Activated CD4-positive, CD25-positive, alpha-beta regulatory T cell (primary cell): Measurements from ENCODE around the gene RPL10A.
"Not testable (repeated sequence)": the region's sequence is repeated elsewhere in the genome, so short reads cannot be mapped to it uniquely, and the experiment has no call there.

Experiments
- DNase-seq, 4 experiments: peaks; one replicate each; lab custom pipeline; 2025; lab: John Stamatoyannopoulos, UW

Gene RPL10A

DNA sequence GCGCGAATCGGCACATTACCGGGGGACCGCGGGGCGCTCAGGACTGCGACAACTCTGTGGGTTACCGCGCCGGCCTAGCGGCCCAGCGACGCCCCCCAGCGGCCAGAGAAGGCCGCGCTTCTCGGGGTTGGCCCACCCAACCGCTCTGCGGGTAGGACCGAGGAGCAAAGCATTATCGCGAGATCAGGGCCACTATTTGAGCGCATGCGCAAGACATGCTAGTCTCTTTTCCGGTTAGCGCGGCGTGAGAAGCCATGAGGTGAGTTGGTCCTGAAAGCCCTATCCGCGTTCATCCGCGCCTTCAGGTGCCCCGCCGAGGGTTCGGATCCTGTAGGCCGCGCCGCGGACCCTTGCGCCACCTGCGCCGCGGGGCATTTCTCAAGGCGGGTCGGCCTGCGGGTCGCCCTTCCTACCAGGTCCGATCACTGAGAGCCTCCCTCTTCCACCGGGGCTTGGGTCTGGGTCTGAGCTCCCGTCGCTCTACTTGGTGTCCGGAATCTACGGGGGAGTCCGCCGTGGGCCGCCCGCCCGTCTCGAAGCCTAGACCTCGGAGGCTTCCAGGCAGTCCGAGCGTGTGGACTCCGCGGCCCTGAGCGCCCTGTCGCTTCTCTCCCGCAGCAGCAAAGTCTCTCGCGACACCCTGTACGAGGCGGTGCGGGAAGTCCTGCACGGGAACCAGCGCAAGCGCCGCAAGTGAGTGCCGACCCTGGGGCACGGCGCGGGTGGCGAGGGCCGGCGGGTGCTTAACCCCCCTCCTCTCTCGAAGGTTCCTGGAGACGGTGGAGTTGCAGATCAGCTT is at the start of gene RPL10A:
RPL10A (plus strand) TSS at position 221 of the 799 bp plus-strand sequence; CDS start at position 255, 34 bp downstream.
- peak; percentile 89 to 93 (median 92) for DNase-seq

DNA sequence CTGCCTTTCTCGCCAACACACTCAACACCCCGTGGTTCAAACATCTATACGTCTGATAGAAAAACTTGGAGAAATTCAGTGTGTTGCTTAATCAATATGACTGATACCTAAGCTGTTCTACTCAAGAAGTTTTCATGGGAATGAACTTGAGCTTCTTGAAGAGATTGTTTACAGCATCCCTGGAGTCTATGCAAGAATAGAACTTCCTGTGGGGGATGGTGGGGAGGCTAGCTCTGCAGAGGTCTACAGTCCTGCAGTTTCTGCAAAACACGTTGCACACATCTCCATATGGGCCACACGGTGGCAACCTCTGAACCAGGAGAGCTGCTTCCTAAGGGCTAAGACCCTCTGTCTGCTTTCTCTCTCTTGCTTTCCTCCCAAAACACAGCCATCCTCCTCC is 48.8 kb upstream of the RPL10A start:
- DNase-seq = no peak

DNA sequence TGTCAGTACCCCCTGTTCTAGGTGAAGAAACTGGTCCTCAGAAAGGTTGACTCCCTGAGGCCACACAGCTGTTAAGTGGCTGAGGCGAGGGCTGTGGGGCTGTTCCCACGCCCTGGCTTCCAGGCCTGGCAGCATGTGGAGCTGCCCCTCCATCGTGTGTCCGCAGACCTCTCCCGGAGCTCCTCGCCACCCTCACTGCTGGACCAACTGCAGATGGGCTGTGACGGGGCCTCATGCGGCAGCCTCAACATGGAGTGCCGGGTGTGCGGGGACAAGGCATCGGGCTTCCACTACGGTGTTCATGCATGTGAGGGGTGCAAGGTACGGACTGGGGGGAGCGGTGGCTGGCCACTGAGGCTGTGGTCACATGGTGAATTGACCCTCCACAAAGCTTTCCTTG is 48.2 kb upstream of the RPL10A start:
- no peak for DNase-seq

DNA sequence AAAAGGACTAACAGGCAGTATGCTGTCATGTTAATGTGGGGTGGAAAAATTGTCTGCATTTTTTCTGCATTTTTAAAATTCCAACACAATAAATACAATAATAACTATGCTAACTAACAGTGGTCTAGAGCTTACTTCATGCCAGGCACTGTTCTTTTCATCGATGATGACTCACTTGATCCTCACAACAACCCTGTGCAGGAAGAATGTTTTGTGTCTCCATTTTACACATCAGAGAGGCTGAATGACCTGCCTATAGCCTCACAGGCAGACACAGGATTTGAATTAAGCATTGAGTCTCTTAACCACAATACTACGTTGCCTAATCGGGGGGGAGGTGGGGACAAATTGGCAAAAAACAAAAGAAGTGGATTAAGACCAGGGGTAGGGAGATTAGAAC is 42.9 kb upstream of the RPL10A start:
- DNase-seq = no peak

DNA sequence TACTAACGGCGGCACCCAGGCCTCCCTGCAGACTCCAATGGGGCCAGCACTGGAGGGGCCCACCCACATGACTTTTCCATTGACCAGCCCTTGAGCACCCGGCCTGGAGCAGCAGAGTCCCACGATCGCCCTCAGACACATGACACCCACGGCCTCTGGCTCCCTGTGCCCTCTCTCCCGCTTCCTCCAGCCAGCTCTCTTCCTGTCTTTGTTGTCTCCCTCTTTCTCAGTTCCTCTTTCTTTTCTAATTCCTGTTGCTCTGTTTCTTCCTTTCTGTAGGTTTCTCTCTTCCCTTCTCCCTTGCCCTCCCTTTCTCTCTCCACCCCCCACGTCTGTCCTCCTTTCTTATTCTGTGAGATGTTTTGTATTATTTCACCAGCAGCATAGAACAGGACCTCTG is 42.1 kb upstream of the RPL10A start:
- no peak for DNase-seq

DNA sequence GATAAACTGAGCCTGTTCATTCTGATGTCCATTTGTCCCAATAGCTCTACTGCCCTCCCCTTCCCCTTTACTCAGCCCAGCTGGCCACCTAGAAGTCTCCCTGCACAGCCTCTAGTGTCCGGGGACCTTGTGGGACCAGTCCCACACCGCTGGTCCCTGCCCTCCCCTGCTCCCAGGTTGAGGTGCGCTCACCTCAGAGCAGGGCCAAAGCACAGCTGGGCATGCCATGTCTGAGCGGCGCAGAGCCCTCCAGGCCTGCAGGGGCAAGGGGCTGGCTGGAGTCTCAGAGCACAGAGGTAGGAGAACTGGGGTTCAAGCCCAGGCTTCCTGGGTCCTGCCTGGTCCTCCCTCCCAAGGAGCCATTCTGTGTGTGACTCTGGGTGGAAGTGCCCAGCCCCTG is 40.8 kb upstream of the RPL10A start:
- no peak for DNase-seq

DNA sequence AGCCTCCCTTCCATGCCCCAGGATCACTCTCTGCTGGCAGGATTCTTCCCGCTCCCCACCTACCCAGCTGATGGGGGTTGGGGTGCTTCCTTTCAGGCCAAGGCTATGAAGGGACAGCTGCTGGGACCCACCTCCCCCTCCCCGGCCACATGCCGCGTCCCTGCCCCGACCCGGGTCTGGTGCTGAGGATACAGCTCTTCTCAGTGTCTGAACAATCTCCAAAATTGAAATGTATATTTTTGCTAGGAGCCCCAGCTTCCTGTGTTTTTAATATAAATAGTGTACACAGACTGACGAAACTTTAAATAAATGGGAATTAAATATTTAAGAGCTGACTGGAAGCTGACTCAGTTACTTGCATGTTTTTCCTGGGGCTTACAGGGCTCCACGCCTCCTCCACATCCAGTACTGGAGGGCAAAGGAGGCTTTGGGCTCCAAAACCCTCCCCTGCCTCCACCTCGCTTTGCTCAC is 40.3 kb upstream of the RPL10A start:
- DNase-seq = no peak

DNA sequence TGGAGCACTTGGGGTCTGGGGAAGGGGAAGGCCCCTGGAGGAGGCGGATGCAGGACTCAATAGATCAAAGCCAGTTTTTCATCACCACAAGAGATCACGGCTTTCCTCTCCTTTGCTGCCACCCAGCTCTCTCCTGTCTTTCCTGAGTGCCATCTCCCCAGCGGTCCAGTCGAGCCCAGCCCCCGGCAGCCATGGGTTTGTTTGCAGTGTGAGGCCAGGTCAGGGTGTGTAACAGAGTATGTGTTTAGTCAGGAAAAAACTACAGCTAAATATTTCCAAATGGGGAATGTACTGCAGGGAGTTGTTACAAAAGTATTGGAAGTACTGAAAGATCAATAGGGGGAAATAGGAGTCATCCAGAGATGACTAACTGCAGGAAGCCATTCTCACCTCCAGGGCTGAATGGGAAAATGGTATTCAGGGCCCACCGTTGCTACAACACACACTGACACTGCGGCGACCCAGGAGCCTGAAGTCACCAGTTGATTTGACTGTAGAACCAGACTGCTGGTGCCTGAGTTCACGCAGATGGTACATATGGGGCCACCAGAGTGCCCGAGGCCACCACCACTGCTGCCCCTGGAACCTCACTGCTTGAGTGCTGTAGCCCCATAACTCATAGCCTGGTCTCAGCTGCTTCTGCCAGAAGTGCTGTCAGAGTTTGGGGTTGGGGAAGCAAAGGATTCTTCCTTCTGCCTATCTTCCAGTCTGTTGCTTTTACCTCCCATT is 39.6 kb upstream of the RPL10A start:
- DNase-seq = no peak

DNA sequence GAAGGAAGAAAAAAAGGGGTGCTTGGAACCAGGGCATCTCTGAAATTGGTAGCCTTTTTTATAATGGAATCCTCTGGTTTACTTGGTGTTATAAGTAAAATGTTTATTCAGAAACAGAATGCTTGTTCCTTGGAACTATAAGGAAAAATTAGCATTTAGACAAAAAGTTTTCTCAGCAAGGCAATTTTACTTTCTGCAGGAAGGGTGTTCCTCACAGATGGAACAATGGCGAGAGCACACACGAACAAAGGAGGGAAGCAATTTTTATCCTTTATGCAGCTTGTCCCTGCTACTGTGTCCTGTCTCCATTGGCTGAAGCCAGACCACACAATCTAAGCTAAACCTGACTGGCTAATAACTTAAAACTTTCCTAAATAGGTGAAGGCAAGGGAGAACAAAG is 38.7 kb upstream of the RPL10A start:
- no peak for DNase-seq

DNA sequence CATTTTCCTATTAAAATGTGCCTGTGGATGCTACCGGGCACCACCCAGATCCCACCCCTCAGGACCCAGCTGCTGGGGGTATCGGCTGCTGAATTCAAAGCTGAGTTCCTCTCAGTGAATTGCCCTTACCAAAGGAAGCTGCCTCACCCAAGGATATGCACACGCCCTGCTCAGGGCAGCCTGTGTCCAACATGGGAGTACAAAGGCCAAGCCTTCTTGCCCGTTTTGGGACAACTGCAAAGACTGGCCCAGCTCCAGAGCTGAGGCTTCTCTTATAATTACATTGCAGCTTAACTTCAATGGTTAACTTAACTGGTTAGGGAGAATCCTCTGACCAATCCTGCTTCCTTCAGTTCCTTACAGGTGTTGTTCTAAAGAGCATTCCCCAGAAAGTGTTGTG is 35.9 kb upstream of the RPL10A start:
- DNase-seq = no peak

DNA sequence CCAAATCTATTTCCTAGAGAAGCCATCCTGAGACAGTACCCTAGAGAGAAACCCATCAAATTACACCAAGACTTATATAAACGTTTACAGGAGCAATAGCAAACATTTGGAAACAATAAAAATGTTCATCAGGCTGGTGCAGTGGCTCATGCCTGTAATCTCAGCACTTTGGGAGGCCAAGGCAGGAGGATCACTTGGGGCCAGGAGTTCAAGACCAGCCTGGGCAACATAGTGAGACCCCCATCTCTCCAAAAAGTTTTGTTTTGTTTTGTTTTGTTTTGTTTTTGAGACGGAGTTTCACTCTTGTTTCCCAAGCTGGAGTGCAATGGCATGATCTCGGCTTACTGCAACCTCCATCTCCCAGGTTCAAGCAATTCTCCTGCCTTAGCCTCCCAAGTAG is 35.5 kb upstream of the RPL10A start:
- not testable (repeated sequence) for DNase-seq

DNA sequence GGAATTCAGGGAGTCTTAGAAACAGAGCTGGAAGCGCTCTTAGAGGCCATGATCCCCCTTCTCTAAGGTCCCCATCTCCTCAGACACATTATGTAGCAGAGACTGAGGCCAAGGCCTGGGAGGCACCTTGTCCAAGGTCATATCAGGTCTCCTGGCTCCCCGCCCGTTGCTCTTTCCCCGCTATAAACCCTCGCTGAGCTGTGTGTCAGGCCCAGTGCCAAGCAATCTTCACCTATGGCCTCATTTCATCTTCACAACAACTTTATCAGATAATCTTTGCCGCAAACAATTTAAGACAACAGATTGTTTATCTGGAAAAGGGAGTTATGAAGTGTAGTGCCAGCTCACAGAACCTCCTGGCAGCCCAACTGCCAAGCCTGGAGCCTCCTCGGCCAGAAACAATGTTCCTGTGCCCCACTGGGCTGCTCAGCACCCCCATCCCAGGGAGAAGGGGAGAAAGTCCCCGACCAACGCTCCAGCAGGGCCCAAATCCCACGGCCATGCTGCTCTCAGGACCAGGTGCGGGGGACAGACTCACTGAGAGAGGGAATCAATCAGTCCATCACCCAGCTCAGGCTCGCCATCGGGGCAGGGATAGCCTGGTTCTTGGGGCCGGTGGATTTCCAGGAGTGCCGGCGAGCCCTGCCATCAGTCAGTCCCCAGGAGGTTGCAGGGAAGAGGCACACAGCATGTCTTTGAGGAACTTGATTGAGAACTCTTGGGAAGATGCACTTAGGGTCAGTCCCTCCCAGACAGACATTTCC is 32.9 kb upstream of the RPL10A start:
- no peak for DNase-seq

DNA sequence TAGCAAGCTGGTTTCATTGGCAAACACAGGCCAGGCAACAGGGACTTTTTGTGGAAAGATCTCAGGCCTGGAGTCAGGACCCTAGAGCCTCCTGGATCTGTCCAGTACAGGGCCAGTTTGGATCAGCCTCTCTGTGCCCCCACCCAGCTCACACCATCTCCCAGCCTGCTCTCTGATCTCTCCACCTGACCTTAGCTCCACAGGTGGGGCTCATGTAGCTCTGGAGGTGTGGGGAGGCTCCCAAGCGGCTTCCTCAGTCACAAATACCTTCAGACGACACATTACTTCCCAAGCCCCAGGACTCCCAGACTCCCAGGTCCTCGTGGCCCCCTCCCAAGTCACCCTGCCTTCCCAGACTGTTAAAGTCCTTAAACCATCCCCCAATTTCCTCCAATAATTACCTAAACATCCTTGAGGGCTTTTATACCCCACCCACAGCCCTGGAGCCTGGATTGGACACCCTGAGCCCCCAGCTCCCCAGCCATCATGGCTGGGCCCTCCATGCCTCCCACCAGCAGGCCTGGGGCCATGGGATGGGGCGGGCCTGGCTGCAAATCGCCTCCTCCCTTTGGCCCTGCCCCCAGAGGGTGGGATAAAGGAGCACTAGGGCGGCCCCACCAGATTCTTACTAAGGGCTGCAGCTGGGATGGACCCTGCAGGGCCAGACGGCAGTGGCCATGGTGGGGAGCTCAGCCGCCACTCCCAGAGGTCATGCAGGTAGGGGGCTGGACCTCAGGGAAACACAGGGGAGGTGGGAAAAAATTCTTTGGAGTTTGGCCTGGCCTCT is 31.9 kb upstream of the RPL10A start:
- DNase-seq = no peak

DNA sequence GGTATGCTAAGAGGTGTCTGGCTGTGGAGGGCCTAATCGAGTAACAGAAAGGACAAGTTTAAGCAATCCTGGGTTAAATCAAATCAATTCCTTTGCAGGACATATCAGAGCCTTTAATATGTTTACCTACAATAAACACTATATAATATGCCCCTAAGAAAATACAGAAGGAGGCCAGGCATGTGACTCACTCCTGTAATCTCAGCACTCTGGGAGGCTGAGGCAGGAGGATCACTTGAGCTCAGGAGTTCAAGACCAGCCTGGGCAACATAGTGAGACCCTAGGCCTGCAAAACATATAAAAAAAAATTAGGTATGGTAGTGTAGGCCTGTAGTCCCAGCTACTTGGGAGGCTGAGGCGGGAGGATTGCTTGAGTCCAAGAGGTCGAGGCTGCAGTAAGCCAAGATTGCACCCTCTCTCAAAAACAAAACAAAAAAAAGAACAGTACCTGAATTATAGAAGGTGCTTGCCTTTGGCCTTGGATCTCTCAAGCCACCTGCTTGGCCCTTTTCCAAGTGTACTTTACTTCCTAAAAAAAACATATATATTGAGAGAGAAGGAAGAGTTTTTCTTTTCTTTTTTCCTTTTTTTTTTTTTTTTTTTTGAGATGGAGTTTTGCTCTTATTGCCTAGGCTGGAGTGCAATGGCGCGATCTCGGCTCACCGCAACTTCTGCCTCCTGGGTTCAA is 29.7 kb upstream of the RPL10A start:
- DNase-seq = not testable (repeated sequence)

DNA sequence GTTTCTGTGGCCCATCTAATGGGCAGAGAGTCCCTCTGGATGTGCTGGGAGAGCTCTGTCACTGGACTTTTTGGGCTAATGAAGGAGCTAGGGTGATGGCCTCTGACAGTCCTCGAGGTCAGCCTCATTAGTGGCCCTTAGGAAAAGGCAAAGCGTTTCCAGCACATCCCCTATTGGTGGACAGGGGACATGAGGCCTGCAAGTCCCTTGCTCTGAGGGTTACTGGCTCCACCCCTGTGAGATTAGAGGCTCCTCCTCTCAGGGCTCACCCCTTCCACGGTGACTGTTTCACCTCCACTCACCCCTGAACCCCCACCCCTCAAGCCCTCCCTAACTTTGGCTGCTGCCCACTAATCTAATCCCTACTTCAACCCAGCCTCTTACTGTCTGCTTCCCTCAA is 28.9 kb upstream of the RPL10A start:
- no peak for DNase-seq

DNA sequence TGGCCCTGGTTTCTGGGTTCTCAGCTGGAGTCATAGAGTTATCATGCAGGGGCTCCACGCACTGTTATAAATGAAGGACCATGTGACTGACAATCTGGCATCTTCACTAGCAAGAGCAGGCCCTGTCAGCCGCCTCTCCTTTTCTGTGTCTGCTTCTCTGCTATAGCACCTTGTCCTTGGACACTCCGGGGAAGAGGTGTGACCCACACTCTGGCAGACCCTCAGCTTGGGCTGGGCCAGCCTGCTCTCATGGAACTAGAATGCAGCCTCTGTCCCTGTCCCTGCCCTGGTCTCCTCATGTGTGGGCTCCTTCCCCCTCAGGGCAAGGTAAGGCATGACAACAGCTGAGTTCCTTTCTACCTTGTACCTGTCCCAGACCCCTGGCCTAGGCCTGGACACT is 27.0 kb upstream of the RPL10A start:
- DNase-seq = no peak

DNA sequence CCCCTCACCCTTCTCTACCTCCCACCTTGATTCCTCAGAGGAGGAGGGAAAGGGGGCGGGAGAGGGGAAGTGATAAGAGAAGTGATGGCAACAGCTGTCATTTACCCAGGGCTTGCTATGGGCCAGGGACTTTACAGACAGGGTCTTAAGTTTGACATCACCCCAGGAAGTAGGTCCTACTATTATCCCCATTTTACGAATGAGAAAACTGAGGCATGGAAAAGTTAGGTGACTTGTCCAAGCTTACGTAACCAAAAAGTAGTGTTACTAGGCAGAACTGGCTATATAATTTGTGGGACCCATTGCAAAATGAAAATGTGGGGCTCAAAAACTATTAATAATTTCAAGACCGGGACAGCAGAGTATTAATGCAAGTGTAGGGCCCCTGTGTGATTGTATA is 26.6 kb upstream of the RPL10A start:
- DNase-seq = no peak

DNA sequence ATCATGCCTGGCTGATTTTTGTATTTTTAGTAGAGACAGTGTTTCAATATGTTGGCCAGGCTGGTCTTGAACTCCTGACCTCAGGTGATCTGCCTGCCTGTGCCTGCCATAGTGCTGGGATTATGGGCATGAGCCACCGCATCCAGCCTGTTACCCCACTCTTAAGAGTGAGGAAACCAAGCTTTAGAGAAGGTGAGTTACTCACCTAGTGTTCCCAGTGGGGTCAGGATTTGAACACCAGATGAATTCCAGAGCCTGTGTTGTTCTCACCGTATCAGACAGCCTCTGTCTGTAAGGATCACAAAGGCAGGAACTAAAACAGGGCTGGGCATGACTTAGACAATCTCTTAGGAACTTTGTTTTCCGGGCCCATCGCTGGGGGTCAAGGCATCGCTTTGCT is 25.5 kb upstream of the RPL10A start:
- no peak for DNase-seq

DNA sequence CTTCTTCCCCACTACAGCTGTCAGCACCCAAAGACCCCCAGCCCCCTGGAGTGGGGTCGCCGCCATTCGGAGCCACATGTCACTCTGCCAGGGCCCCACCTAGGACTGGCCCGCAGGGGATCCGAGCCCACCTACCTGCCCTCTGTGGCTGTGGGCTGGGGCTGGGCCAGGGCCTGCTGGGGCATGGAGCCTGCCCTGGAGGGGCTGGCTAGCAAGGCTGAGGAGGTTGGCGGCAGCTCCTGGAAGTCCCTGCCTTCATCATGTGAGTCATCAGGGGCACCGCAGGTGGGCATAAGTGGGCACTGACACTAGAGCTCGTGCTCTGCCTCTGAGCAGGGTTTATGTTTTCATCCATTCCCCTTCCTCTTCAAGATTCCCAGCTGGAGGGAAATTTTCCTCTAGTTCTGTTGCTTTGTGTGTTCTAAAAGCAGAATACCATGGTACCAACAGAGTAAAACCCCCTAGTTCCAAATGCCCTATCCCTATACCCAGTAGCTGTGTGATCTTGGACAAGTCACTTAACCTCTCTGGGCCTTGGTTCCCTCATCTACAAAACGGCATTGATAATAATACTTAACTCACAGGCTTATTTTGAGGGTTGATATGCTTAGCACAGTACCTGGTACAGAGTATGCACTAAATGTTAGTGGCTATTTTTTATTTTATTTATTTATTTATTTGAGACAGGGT is 24.7 kb upstream of the RPL10A start:
- DNase-seq = no peak

DNA sequence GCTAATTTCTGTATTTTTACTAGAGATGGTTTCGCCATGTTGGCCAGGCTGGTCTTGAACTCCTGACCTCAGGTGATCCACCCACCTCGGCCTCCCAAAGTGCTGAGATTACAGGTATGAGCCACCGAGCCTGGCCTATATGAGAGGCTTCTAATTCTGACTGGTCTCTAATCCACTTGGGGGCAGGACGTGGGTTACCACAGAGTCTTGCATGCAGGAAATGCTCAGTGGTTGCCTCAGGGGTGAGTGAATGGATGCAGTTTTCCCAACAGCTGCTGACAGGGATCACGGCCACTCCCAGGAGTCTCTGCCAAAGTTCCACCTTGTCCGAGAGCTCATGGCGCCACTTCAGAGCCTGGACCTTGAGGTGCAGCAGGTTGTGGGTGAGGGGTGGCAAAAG is 22.5 kb upstream of the RPL10A start:
- DNase-seq = no peak

DNA sequence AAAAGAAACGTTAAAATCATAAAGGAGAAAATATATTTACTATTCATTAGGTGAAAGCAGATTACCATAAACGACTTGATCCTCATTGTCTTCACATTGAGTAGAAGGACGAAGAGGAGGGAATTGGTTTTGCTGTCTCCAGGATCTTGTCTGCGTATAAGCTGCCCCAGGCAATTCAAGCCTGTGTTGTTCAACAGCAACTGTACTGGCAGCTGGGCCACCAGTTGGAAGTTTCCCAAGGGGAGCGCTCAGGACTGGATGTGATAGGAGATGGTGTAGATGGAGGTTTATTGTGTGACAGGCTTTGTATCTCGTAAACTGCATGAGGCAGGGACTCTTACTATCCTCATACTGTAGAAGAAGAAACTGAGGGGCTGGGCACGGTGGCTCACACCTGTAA is 20.0 kb upstream of the RPL10A start:
- DNase-seq = no peak
